GM12872 (cell line): ENCODE data around the gene RSPH1.

Experiments used
- CTCF ChIP-seq: IDR thresholded peaks from 3 replicates; pipeline ENCODE4 v1.5.1; 2011; ENCODE audit warnings: low read depth, mild to moderate bottlenecking, low read length, moderate library complexity; ENCODE audit not compliant: insufficient read depth

RSPH1 gene

GRCh38 chr21:42509244-42509643 is 13.2 kb upstream of the RSPH1 start:
- TF ChIP-seq CTCF: no peak

- no peak for TF ChIP-seq CTCF
Observed at GRCh38 chr21:42508371-42508770, 12.3 kb upstream of the RSPH1 start.

GRCh38 chr21:42507418-42507817 is 11.4 kb upstream of the RSPH1 start:
- TF ChIP-seq CTCF: no peak

GRCh38 chr21:42505090-42505726 is 9.2 kb upstream of the RSPH1 start:
- TF ChIP-seq CTCF: no peak

GRCh38 chr21:42503711-42504110 is 7.7 kb upstream of the RSPH1 start:
- TF ChIP-seq CTCF: no peak

- no peak for TF ChIP-seq CTCF
Observed at GRCh38 chr21:42500736-42501135, 4.7 kb upstream of the RSPH1 start.

- no peak for TF ChIP-seq CTCF
Observed at GRCh38 chr21:42500225-42500624, 4.2 kb upstream of the RSPH1 start.
